Measurements from ENCODE around the gene HOOK2. TPM values are rescaled to one million over a fixed set of nuclear protein-coding genes. Genes with fewer than 3 reads are reported as not detected.

Gene HOOK2
- total and polyA plus RNA-seq, 7 experiments from 2014 or later: 4.0 to 37.5 (median 20.1) TPM

- Mint-ChIP-seq H3K36me3 (peaks cover 0 to 9% (median 0%) of the 10 kb centered on the region in 5 donors), H3K4me3 (no peak overlapping the region), H3K27ac (no peak overlapping the region), H3K9me3 (no peaks in the 10 kb centered on the region), H3K27me3 (peaks cover 4 to 14% (median 9%) of the 10 kb centered on the region in 5 donors), H3K4me1 (peaks cover 0 to 10% (median 8%) of the 10 kb centered on the region in 7 donors)
- Histone ChIP-seq H3K9me3 (ENCODE audit: control insufficient read depth in 2 of 3, low read length in 3 of 3) (no peaks in the 10 kb centered on the region), H3K36me3 (ENCODE audit: control insufficient read depth in 2 of 3, insufficient read depth in 3 of 3, low read length in 3 of 3) (peaks cover 0 to 2% (median 0%) of the 10 kb centered on the region in 3 experiments), H3K27me3 (ENCODE audit: control insufficient read depth in 2 of 2, insufficient read depth in 2 of 2, low read length in 2 of 2) (no peaks in the 10 kb centered on the region), H3K4me1 (ENCODE audit: control insufficient read depth in 2 of 2, insufficient read depth in 2 of 2, low read length in 2 of 2) (peaks cover 0 to 7% of the 10 kb centered on the region in 2 donors), H3K27ac (ENCODE audit: low read depth, low read length) (no peak overlapping the region), H3K4me3 (ENCODE audit: low read length) (no peak overlapping the region)
- ATAC-seq (no peak), DNase-seq (no peak)
- intact Hi-C loops (cut with micrococcal nuclease): loop anchor here (1.0 to 2.0 kb wide), 5 partner anchors 15 to 119 kb away; partner anchors contain the start of gene HOOK2 (in 1 of the 2)
- POLR2A ChIA-PET: interaction anchor here (0.6 to 1.4 kb wide), 6 partner anchors 9 to 145 kb away, joined by 3 to 4 read pairs (median 3); partner anchors contain the start of gene TRIR
- CTCF ChIA-PET: interaction anchor here (0.7 to 5.1 kb wide), 13 partner anchors 13 to 196 kb away, joined by 3 to 41 read pairs (median 7); partner anchors contain the start of genes HOOK2, RNASEH2A and TNPO2
Measured at GRCh38 chr19:12759686-12760085, 15.7 kb downstream of the HOOK2 start.

GRCh38 chr19:12757544-12758274 is 17.6 kb downstream of the HOOK2 start:
- Mint-ChIP-seq H3K27me3 (peaks cover 10 to 20% (median 11%) of the 10 kb centered on the region in 5 donors), H3K9me3 (no peaks in the 10 kb centered on the region), H3K27ac (no peak overlapping the region), H3K36me3 (no peaks in the 10 kb centered on the region), H3K4me1 (peaks cover 0 to 10% (median 8%) of the 10 kb centered on the region in 7 donors), H3K4me3 (peak overlapping the region in 8 of 10 donors; percentile 13 to 64 (median 46))
- CTCF ChIA-PET: interaction anchor here (0.6 to 5.1 kb wide), 14 partner anchors 8 to 144 kb away, joined by 3 to 41 read pairs (median 5); partner anchors contain the start of gene RNASEH2A
- Histone ChIP-seq H3K27ac (ENCODE audit: low read depth, low read length) (no peak overlapping the region), H3K27me3 (ENCODE audit: control insufficient read depth in 2 of 2, insufficient read depth in 2 of 2, low read length in 2 of 2) (no peaks in the 10 kb centered on the region), H3K36me3 (ENCODE audit: control insufficient read depth in 2 of 3, insufficient read depth in 3 of 3, low read length in 3 of 3) (no peaks in the 10 kb centered on the region), H3K4me1 (ENCODE audit: control insufficient read depth in 2 of 2, insufficient read depth in 2 of 2, low read length in 2 of 2) (peaks cover 0 to 7% of the 10 kb centered on the region in 2 donors), H3K4me3 (ENCODE audit: low read length) (peak overlapping the region; percentile 27), H3K9me3 (ENCODE audit: control insufficient read depth in 2 of 3, low read length in 3 of 3) (no peaks in the 10 kb centered on the region)
- peak in 8 of 9 donors; percentile 40 to 84 (median 57) for DNase-seq
- POLR2A ChIA-PET: interaction anchor here (0.7 to 1.0 kb wide), 2 partner anchors 24 to 40 kb away, joined by 3 read pairs; no protein-coding TSS in a partner anchor
- intact Hi-C loops (cut with micrococcal nuclease): loop anchor here (1.0 to 2.0 kb wide), 3 partner anchors 25 to 193 kb away; no protein-coding TSS in a partner anchor
- ATAC-seq: peak; percentile 87

- DNase-seq (no peak), ATAC-seq (no peak)
- peak overlapping the region in 3 of 10 donors; percentile 6 to 27 (median 24) for H3K4me3 Mint-ChIP-seq
- no peak overlapping the region for H3K4me3 ChIP-seq (ENCODE audit: low read length)
- no peaks in the 10 kb centered on the region for H3K36me3 ChIP-seq (ENCODE audit: control insufficient read depth in 2 of 3, insufficient read depth in 3 of 3, low read length in 3 of 3)
- H3K27me3 Mint-ChIP-seq: peaks cover 10 to 25% (median 14%) of the 10 kb centered on the region in 5 donors
- no peak overlapping the region for H3K27ac Mint-ChIP-seq
- H3K4me1 Mint-ChIP-seq: peaks cover 0 to 9% (median 8%) of the 10 kb centered on the region in 7 donors
- ChIA-PET POLR2A (interaction anchor here (0.6 kb wide), 1 partner anchor 36 kb away, joined by 3 read pairs; no protein-coding TSS in a partner anchor), CTCF (interaction anchor here (0.6 to 5.1 kb wide), 6 partner anchors 9 to 91 kb away, joined by 3 to 39 read pairs (median 5); no protein-coding TSS in a partner anchor)
- H3K27ac ChIP-seq (ENCODE audit: low read depth, low read length): no peak overlapping the region
- H3K9me3 Mint-ChIP-seq: no peaks in the 10 kb centered on the region
- intact Hi-C loops (cut with micrococcal nuclease): loop anchor here in 1 of 2 donors (2.0 kb wide), 1 partner anchor 24 kb away; no protein-coding TSS in a partner anchor
- no peaks in the 10 kb centered on the region for H3K9me3 ChIP-seq (ENCODE audit: control insufficient read depth in 2 of 3, low read length in 3 of 3)
- peaks cover 0 to 7% of the 10 kb centered on the region in 2 donors for H3K4me1 ChIP-seq (ENCODE audit: control insufficient read depth in 2 of 2, insufficient read depth in 2 of 2, low read length in 2 of 2)
- H3K27me3 ChIP-seq (ENCODE audit: control insufficient read depth in 2 of 2, insufficient read depth in 2 of 2, low read length in 2 of 2): no peaks in the 10 kb centered on the region
- H3K36me3 Mint-ChIP-seq: no peaks in the 10 kb centered on the region
Measured at GRCh38 chr19:12756150-12756883, 19.0 kb downstream of the HOOK2 start.

GRCh38 chr19:12754465-12755196 is 20.7 kb downstream of the HOOK2 start:
- DNase-seq (no peak), ATAC-seq (no peak)
- no peaks in the 10 kb centered on the region for H3K36me3 Mint-ChIP-seq
- ChIA-PET CTCF (interaction anchor here (2.6 kb wide), 1 partner anchor 37 kb away, joined by 10 read pairs; no protein-coding TSS in a partner anchor), POLR2A (interaction anchor here (1.0 to 1.3 kb wide), 2 partner anchors 8 to 41 kb away, joined by 3 read pairs; no protein-coding TSS in a partner anchor)
- H3K4me3 ChIP-seq (ENCODE audit: low read length): no peak overlapping the region
- no peak overlapping the region for H3K27ac Mint-ChIP-seq
- no peaks in the 10 kb centered on the region for H3K27me3 ChIP-seq (ENCODE audit: control insufficient read depth in 2 of 2, insufficient read depth in 2 of 2, low read length in 2 of 2)
- H3K4me1 Mint-ChIP-seq: peaks cover 0 to 12% (median 8%) of the 10 kb centered on the region in 7 donors
- peaks cover 18 to 39% (median 26%) of the 10 kb centered on the region in 5 donors for H3K27me3 Mint-ChIP-seq
- no peak overlapping the region for H3K27ac ChIP-seq (ENCODE audit: low read depth, low read length)
- intact Hi-C loops (cut with micrococcal nuclease): no loop called here
- H3K9me3 ChIP-seq (ENCODE audit: control insufficient read depth in 2 of 3, low read length in 3 of 3): no peaks in the 10 kb centered on the region
- H3K9me3 Mint-ChIP-seq: no peaks in the 10 kb centered on the region
- no peaks in the 10 kb centered on the region for H3K36me3 ChIP-seq (ENCODE audit: control insufficient read depth in 2 of 3, insufficient read depth in 3 of 3, low read length in 3 of 3)
- no peak overlapping the region for H3K4me3 Mint-ChIP-seq
- peaks cover 0 to 7% of the 10 kb centered on the region in 2 donors for H3K4me1 ChIP-seq (ENCODE audit: control insufficient read depth in 2 of 2, insufficient read depth in 2 of 2, low read length in 2 of 2)

- Histone ChIP-seq H3K4me1 (ENCODE audit: control insufficient read depth in 2 of 2, insufficient read depth in 2 of 2, low read length in 2 of 2) (no peaks in the 10 kb centered on the region), H3K9me3 (ENCODE audit: control insufficient read depth in 2 of 3, low read length in 3 of 3) (peaks cover 0 to 11% (median 0%) of the 10 kb centered on the region in 3 experiments), H3K27me3 (ENCODE audit: control insufficient read depth in 2 of 2, insufficient read depth in 2 of 2, low read length in 2 of 2) (no peaks in the 10 kb centered on the region), H3K27ac (ENCODE audit: low read depth, low read length) (no peak overlapping the region), H3K36me3 (ENCODE audit: control insufficient read depth in 2 of 3, insufficient read depth in 3 of 3, low read length in 3 of 3) (peaks cover 0 to 12% (median 0%) of the 10 kb centered on the region in 3 experiments), H3K4me3 (ENCODE audit: low read length) (no peak overlapping the region)
- peaks cover 0 to 13% (median 4%) of the 10 kb centered on the region in 7 donors for H3K4me1 Mint-ChIP-seq
- no peak for ATAC-seq
- POLR2A ChIA-PET: no interaction called here
- CTCF ChIA-PET: interaction anchor here (0.6 to 1.1 kb wide), 3 partner anchors 10 to 46 kb away, joined by 3 to 5 read pairs (median 3); no protein-coding TSS in a partner anchor
- peak overlapping the region in 1 of 9 donors; percentile 25 for H3K27ac Mint-ChIP-seq
- peaks cover 0 to 12% (median 6%) of the 10 kb centered on the region in 11 donors for H3K9me3 Mint-ChIP-seq
- H3K4me3 Mint-ChIP-seq: no peak overlapping the region
- peaks cover 11 to 12% (median 12%) of the 10 kb centered on the region in 5 donors for H3K36me3 Mint-ChIP-seq
- DNase-seq: no peak
- peaks cover 18 to 37% (median 25%) of the 10 kb centered on the region in 5 donors for H3K27me3 Mint-ChIP-seq
- intact Hi-C loops (cut with micrococcal nuclease): no loop called here
Measured at GRCh38 chr19:12752056-12752781, 23.1 kb downstream of the HOOK2 start.

Measured in naive thymus-derived CD4-positive, alpha-beta T cell (primary cell).